Ishikawa (cell line): Measurements from ENCODE around the gene ATP11A.

Experiments used
- CEBPB ChIP-seq: IDR thresholded peaks from 2 replicates; pipeline ENCODE4 v1.6.1; 2012
- EP300 ChIP-seq: IDR thresholded peaks from 2 replicates; pipeline ENCODE4 v1.6.1; 2012; ENCODE audit warnings: borderline replicate concordance
- FOXM1 ChIP-seq: IDR thresholded peaks from 2 replicates; pipeline ENCODE4 v1.6.1; 2012; ENCODE audit warnings: low read depth, borderline replicate concordance
- NFIC ChIP-seq: IDR thresholded peaks from 2 replicates; pipeline ENCODE4 v1.6.1; 2012
- RAD21 ChIP-seq: IDR thresholded peaks from 2 replicates; pipeline ENCODE4 v1.6.1; 2012; ENCODE audit warnings: low read depth
- TAF1 ChIP-seq: IDR thresholded peaks from 2 replicates; pipeline ENCODE4 v1.6.1; 2012; ENCODE audit warnings: low read depth, mild to moderate bottlenecking
- YY1 ChIP-seq: IDR thresholded peaks from 2 replicates; pipeline ENCODE4 v1.6.1; 2012; ENCODE audit warnings: low read depth
- ZBTB7A ChIP-seq: IDR thresholded peaks from 2 replicates; pipeline ENCODE4 v1.6.1; 2012; ENCODE audit warnings: low read depth
- TF ChIP-seq, protein P1 (sequence below): IDR thresholded peaks from 2 replicates; pipeline ENCODE4 v1.6.1; 2012
- TF ChIP-seq, protein P2 (sequence below): IDR thresholded peaks from 2 replicates; pipeline ENCODE4 v1.6.1; 2012
- TF ChIP-seq, protein P3 (sequence below): IDR thresholded peaks from 2 replicates; pipeline ENCODE4 v1.6.1; 2012; ENCODE audit warnings: low read depth, mild to moderate bottlenecking

DNA sequence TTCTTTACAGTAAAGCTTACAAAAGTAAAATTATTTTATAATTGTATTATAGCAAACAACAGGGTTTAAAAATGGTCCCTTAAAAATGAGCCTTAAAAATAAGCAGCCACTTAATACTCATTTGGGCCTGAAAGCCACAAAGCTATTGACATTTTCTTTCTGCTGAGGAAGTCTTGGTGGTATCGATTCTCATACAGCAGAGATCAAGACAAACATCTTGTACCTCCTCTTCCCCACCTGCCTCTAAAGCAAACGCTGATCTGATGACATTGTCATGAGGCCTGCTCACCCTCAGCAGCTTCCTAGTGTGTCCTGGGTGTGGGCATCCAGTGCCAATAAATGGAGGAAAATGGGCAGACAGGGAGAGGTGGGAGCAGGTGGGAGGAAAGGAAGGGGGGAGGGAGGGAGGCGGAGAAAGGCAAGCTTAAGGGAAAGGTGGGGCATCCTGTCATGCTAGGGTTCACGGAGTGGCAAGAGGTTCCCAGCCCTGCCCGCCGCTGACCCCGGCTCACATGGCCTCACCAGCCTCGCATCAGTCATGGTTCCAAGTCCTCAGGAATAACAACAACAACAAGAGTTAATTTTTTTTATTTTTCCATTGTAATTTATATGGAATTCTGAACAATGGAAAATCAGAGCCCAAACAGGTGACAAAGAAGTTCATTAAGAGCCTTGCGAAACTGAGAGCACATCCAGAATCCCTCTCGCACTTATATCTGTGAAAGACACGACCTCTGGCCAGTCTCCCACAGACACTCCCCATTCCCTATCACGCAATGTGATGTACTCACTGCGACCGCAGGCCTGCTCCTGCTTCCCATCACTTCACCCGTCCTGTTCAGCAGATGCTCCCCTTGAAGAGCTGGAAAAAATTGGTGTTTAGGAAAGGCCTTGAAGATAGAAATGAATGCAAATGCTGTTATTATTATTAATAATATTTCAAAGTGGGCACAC is 15.1 kb upstream of the ATP11A start:
- TF ChIP-seq EP300 (no peak), YY1 (no peak), TAF1 (no peak), FOXM1 (no peak), RAD21 (no peak), CEBPB (no peak), NFIC (no peak), ZBTB7A (no peak)
- TF ChIP-seq, protein P1, sequence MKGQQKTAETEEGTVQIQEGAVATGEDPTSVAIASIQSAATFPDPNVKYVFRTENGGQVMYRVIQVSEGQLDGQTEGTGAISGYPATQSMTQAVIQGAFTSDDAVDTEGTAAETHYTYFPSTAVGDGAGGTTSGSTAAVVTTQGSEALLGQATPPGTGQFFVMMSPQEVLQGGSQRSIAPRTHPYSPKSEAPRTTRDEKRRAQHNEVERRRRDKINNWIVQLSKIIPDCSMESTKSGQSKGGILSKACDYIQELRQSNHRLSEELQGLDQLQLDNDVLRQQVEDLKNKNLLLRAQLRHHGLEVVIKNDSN, result no peak
- TF ChIP-seq, protein P2, sequence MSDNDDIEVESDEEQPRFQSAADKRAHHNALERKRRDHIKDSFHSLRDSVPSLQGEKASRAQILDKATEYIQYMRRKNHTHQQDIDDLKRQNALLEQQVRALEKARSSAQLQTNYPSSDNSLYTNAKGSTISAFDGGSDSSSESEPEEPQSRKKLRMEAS, result no peak
- TF ChIP-seq, protein P3, sequence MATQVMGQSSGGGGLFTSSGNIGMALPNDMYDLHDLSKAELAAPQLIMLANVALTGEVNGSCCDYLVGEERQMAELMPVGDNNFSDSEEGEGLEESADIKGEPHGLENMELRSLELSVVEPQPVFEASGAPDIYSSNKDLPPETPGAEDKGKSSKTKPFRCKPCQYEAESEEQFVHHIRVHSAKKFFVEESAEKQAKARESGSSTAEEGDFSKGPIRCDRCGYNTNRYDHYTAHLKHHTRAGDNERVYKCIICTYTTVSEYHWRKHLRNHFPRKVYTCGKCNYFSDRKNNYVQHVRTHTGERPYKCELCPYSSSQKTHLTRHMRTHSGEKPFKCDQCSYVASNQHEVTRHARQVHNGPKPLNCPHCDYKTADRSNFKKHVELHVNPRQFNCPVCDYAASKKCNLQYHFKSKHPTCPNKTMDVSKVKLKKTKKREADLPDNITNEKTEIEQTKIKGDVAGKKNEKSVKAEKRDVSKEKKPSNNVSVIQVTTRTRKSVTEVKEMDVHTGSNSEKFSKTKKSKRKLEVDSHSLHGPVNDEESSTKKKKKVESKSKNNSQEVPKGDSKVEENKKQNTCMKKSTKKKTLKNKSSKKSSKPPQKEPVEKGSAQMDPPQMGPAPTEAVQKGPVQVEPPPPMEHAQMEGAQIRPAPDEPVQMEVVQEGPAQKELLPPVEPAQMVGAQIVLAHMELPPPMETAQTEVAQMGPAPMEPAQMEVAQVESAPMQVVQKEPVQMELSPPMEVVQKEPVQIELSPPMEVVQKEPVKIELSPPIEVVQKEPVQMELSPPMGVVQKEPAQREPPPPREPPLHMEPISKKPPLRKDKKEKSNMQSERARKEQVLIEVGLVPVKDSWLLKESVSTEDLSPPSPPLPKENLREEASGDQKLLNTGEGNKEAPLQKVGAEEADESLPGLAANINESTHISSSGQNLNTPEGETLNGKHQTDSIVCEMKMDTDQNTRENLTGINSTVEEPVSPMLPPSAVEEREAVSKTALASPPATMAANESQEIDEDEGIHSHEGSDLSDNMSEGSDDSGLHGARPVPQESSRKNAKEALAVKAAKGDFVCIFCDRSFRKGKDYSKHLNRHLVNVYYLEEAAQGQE, result no peak
